Stimulated activated CD8-positive, alpha-beta memory T cell treated with anti-CD3 and anti-CD28 coated beads, Interleukin-4, amount 100 ng/mL, for 24 hours (primary cell): ENCODE data around the gene AMDHD1.
"Not testable (repeated sequence)": the region's sequence is repeated elsewhere in the genome, so short reads cannot be mapped to it uniquely, and the experiment has no call there.

Source experiments
- DNase-seq: peaks from one replicate; pipeline ENCODE4 v3.0.0-alpha.2; 2020; ENCODE audit warnings: low read depth

AMDHD1 gene

DNA sequence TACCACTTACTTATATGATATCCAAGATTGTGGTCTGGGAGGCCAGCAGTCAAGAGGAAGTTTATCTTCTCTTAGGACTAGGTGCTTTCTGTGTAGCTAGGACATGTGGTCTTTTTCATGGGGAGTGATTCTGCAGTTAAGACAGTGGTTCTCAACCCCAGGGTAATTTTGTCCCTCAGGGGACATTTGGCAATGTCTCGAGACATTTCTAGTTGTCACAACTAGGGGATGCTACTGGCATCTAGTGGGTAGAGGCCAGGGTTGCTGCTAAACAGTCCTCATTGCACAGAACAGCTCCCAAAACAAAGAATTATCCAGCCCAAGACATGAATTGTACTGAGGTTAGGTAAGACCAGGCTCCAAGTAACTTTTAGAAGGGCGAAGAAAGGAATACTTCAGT is 20.0 kb downstream of the AMDHD1 start:
- no peak for DNase-seq

DNA sequence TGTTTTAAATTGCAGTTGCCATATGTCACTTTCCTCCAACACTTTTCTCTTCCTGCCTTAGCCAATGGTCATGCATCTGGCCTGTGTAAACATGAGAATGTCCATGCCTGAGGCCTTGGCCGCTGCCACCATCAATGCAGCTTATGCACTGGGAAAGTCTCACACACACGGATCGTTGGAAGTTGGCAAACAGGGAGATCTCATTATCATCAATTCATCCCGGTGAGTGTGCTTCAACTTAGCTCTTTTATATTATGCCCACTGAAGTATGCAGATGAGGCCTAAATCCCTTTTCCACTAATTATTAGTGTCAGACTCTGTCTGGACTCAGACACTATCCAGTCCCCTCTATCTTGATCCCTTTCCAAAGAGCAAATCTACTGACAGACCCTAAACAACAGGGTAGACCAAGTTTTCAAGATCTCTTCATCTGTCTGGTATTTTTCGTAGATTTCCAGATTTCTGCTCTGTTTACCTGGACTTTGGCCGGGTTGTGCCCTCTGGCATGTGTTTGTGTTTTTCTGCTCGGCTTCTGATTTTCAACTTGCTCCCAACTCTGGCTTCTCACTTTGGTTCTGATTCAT is 23.2 kb downstream of the AMDHD1 start:
- DNase-seq: no peak

- DNase-seq: no peak
Observed at GRCh38 chr12:95967301-95967700, 24.2 kb downstream of the AMDHD1 start.

GRCh38 chr12:95969116-95969515 is 26.0 kb downstream of the AMDHD1 start:
- DNase-seq: not testable (repeated sequence)

DNA sequence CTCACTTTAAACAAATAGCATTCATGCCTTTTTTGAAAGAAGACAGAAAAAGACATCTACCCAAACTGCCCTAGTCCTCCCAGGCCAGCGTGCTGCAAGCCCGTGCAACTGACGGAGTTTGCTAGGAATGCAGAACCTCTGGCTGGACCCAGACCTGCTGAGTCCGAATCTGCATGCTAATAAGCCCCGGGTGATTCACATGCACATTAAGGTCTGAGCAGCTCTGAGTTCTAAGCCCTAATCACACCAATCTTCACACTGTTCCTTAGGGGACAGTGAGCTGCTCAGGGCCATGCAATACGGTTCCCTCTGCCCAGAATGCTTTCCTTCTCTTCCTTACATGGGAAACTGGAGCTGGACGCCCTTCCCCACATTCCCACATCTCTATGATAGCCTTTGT is 27.8 kb downstream of the AMDHD1 start:
- no peak for DNase-seq

DNA sequence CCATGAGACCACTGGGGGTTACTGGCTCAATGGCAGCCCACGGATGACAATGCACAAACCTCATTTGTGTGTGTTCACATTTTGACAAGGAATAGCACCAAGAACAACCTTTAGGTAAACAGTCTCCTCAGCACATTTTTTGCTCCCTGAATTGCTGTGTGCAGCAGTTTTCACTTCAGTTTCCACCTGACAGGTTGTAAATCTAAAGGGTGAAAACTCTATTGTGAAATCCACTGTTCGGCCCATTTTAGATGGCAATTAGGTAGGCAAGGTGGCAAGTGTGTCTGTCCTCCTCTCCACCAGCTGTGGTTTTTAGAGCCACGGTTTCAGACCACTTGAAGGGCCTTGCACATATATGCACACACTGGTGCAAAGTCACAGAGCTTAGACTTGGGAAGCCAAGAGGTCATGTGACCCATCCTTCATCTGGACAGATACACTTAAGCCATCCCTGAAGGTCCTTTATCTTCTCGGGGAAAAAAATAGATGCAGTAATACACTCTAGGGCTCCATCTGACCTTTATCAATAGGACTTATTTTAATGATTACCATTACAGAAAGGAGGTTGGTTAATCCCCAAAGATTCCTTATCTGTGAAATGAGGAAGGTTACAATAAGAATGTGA is 29.8 kb downstream of the AMDHD1 start:
- no peak for DNase-seq

- DNase-seq: no peak
Observed at GRCh38 chr12:95974358-95974757, 31.2 kb downstream of the AMDHD1 start.

- DNase-seq: no peak
Observed at GRCh38 chr12:95975491-95975890, 32.4 kb downstream of the AMDHD1 start.

DNA sequence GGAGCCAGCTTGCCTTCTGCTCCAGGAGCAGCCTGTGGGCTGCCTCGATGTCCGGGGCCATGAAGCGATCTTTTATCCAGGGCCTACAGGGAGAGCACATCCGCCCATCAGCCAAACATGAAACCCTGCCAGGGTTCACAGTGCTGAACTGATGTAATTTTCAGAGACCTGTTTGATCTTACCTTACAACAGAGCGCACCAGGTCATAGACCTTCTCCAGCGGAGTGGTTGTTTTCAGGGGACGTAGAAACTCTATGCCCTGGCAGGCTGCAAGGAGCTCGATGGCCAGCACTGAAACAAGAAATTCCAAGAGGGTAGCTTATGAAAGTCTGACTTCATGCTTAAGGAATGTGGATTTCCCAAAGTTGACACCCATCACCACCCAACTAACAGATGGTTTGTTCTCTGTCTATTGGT is 33.3 kb downstream of the AMDHD1 start:
- no peak for DNase-seq

- no peak for DNase-seq
Observed at GRCh38 chr12:95977764-95978305, 34.7 kb downstream of the AMDHD1 start.

GRCh38 chr12:95978351-95978750 is 35.2 kb downstream of the AMDHD1 start:
- no peak for DNase-seq

DNA sequence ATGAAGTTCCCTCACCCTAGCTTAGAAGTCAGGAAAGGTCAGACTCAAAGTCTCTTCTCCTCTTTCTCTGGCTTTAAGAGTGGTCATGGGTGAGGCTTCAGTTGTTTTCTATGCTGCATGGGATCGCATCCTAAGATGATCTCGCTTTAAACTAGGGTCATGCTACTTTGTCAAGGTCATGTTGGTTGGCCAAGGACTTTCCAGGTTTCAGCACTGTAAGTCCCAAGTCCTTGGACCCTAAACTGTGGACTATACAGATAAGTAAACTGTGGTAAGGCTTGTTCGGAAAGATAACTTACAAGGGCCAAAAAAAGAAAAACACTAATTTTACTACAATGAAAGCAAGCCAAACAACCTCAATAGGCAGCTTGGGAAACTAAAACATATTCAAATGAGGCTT is 35.6 kb downstream of the AMDHD1 start:
- no peak for DNase-seq

DNA sequence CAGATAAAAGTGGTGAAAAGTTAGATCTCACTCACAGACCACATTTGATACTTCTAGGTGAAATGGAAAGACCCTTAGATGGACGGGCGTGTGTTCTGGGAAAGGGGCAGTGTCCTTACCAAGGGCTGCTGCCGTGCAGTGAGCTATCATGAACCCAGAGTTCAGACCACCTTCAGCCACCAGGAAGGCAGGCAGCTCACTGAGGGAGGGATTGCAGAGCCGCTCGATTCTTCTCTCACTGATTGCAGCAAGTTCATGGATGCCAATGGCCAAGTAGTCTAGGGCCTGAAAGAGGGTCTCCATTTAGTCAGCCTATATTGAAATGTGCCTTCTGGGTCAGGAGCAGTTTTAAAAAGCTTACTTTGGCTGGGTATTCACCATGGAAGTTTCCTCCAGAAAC is 37.3 kb downstream of the AMDHD1 start:
- no peak for DNase-seq

GRCh38 chr12:95982602-95983001 is 39.5 kb downstream of the AMDHD1 start:
- DNase-seq: no peak

GRCh38 chr12:95984682-95985081 is 41.6 kb downstream of the AMDHD1 start:
- no peak for DNase-seq

GRCh38 chr12:95986635-95987570 is 43.8 kb downstream of the AMDHD1 start:
- no peak for DNase-seq

- DNase-seq: no peak
Observed at GRCh38 chr12:95988506-95989275, 45.6 kb downstream of the AMDHD1 start.

GRCh38 chr12:95989504-95990123 is 46.5 kb downstream of the AMDHD1 start:
- no peak for DNase-seq

GRCh38 chr12:95990136-95990535 is 47.0 kb downstream of the AMDHD1 start:
- DNase-seq: no peak

GRCh38 chr12:95993907-95994306 is 50.8 kb downstream of the AMDHD1 start:
- DNase-seq: no peak

GRCh38 chr12:95994476-95994875 is 51.3 kb downstream of the AMDHD1 start:
- DNase-seq: no peak
